ENCODE data around the gene IKZF4. TPM values are rescaled to one million over a fixed set of nuclear protein-coding genes. Genes with fewer than 3 reads are reported as not detected.
A peak's percentile ranks its signal among the peaks of the same experiment; 100 is the strongest.

The IKZF4 gene
- total RNA-seq, 2 donors from 2014 or later = 4.5 to 7.6 TPM

DNA sequence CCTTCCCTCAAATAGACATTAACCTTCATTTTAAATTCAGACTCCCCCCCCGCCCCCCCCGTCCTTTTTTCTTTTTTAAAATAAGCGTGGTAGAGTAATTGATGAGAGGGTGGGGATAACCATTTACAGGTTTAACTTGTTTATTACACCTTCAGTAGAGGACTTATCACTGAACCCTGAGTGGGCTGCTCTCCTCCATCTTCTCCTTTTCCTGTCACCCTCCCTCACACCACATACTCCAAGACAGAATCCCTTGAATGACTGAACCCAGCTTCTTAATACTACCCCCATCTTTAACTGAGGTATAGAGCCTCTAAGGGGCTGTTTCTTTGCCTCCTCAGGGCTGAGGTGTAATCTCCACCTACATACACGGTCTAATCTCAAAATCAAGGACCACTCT lies 3.7 kb upstream of the IKZF4 start:
- H3K27me3 ChIP-seq (replicated peaks; ENCODE audit: insufficient read depth) = no peaks in the 10 kb centered on the region
- ATAC-seq (ENCODE audit: insufficient number of reproducible peaks, low FRiP score, low read depth) = no peak
- H3K9me3 ChIP-seq = no peaks in the 10 kb centered on the region
- TF ChIP-seq, protein P1, sequence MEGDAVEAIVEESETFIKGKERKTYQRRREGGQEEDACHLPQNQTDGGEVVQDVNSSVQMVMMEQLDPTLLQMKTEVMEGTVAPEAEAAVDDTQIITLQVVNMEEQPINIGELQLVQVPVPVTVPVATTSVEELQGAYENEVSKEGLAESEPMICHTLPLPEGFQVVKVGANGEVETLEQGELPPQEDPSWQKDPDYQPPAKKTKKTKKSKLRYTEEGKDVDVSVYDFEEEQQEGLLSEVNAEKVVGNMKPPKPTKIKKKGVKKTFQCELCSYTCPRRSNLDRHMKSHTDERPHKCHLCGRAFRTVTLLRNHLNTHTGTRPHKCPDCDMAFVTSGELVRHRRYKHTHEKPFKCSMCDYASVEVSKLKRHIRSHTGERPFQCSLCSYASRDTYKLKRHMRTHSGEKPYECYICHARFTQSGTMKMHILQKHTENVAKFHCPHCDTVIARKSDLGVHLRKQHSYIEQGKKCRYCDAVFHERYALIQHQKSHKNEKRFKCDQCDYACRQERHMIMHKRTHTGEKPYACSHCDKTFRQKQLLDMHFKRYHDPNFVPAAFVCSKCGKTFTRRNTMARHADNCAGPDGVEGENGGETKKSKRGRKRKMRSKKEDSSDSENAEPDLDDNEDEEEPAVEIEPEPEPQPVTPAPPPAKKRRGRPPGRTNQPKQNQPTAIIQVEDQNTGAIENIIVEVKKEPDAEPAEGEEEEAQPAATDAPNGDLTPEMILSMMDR (IDR thresholded peaks at IDR 0.05) = no peak
- H3K27ac ChIP-seq = no peak overlapping the region
- peaks cover 11 to 21% of the 10 kb centered on the region in 2 donors for H3K4me1 ChIP-seq (ENCODE audit: control insufficient read depth in 1 of 2, low read depth in 2 of 2)
- no peak for DNase-seq (ENCODE audit: low spot score)
- no peak overlapping the region for H3K4me3 ChIP-seq
- peaks cover 9% of the 10 kb centered on the region for H3K36me3 ChIP-seq

DNA sequence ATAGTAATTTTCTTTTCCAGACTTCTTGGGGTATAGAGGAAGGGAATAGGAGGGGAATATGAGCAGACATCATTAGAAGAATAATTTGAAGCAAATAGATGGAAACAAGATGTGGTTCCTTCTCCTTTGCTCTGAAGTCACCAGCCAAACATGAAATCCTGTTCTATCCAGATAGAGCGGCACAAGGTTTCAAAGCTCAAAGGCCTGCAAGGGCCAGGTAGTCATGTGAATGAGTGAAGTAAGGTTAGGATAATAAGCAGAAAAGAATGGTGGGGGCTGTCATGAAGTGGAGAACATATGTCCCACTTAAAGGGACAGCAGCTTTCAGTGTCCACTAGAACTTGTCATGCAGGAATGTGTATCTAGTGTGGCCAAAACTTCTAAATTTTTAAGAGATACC lies 2.5 kb upstream of the IKZF4 start:
- peaks cover 12 to 23% of the 10 kb centered on the region in 2 donors for H3K4me1 ChIP-seq (ENCODE audit: control insufficient read depth in 1 of 2, low read depth in 2 of 2)
- no peak overlapping the region for H3K27ac ChIP-seq
- ATAC-seq (ENCODE audit: insufficient number of reproducible peaks, low FRiP score, low read depth) (no peak), DNase-seq (ENCODE audit: low spot score) (no peak)
- H3K4me3 ChIP-seq = no peak overlapping the region
- TF ChIP-seq, protein P1 (IDR thresholded peaks at IDR 0.05) = no peak
- H3K9me3 ChIP-seq = no peaks in the 10 kb centered on the region
- H3K27me3 ChIP-seq (replicated peaks; ENCODE audit: insufficient read depth) = no peaks in the 10 kb centered on the region
- H3K36me3 ChIP-seq = peaks cover 9% of the 10 kb centered on the region

DNA sequence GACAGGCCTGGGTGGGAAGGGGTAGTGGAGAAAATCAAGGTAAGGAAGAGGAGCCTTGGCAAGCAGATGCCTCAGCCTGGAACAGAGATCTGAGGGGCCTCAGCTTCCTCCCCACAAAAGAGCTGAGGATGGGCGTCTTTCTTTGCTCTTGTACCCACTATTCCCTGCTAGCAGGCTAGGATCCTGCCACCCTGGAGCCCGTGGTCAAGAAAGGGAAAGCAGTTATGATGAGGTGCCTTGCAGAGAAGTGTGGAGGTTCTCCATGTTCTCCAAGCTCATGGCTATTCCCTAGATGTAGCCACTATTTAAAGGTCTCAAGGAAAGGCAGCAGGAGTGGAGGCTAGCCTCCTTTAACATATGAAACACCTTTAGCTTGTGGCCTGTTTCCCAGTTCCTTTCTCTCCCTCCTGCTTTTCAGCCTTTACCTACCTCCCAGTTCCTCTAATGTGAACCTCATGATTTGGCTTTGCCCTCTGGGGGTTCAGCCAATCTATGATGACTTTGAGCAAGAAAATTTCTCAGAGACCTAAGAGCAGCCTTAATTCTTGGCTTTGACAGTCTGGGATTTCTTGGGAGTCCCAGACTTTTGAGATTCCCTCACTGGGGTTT lies 1.1 kb downstream of the IKZF4 start:
- Histone ChIP-seq H3K4me1 (ENCODE audit: control insufficient read depth in 1 of 2, low read depth in 2 of 2) (peaks cover 12 to 23% of the 10 kb centered on the region in 2 donors), H3K27ac (peak overlapping the region; percentile 34 to 43), H3K9me3 (no peaks in the 10 kb centered on the region), H3K4me3 (peak overlapping the region; percentile 66), H3K27me3 (replicated peaks; ENCODE audit: insufficient read depth) (no peaks in the 10 kb centered on the region), H3K36me3 (peaks cover 12% of the 10 kb centered on the region)
- ATAC-seq (ENCODE audit: insufficient number of reproducible peaks, low FRiP score, low read depth) (no peak), DNase-seq (ENCODE audit: low spot score) (no peak)
- TF ChIP-seq, protein P1 (IDR thresholded peaks at IDR 0.05) = no peak

DNA sequence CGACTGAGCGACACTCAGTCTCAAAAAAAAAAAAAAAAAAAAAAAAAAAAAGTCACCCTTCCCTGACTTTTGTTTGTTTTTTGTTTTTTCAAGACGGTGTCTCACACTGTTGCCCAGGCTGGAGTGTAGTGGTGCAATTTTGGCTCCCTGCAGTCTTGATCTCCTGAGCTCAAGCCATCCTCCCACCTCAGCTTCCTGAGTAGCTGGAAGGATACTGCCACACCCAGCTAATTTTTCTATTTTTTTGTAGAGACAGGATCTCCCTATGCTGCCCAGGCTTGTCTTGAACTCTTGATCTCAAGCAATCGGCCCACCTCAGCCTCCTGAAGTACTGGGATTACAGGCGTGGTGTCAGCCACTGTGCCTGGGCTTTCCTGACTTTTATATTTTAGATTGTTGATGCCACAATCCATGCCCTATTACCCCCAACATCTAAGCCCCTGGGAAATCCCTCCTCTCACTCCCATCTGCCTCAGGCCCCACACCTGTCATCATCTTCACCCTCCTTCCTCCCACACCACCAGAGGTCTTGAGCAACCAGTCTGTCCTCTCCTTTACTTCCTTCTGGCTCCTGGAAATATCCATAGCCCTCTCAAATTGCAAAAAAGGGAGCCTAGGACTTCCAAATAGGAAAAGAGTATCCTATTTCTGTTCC lies 7.8 kb downstream of the IKZF4 start:
- Histone ChIP-seq H3K4me1 (ENCODE audit: control insufficient read depth in 1 of 2, low read depth in 2 of 2) (no peaks in the 10 kb centered on the region), H3K36me3 (peaks cover 14% of the 10 kb centered on the region), H3K9me3 (no peaks in the 10 kb centered on the region), H3K27ac (no peak overlapping the region), H3K4me3 (no peak overlapping the region), H3K27me3 (replicated peaks; ENCODE audit: insufficient read depth) (no peaks in the 10 kb centered on the region)
- no peak for ATAC-seq (ENCODE audit: insufficient number of reproducible peaks, low FRiP score, low read depth)
- DNase-seq (ENCODE audit: low spot score) = no peak
- TF ChIP-seq, protein P1 (IDR thresholded peaks at IDR 0.05) = no peak

DNA sequence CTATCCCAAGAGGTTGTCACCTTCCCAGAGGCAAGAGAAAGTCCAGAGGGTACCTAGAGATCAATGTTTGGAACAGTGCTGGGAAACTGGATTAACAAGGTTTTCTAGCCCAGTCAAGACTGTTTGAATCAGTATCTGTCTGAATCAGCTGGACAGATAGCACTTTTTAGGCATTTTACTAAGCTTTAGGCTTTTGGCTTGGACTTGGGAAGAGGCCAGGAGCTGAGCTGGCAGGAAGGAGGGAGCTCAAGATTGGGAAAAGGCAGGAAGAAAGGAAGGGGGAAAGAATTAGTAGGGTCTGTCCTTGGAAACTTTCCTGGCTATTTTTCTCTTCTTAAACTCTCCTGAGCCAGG lies 8.3 kb downstream of the IKZF4 start:
- DNase-seq (ENCODE audit: low spot score) (no peak), ATAC-seq (ENCODE audit: insufficient number of reproducible peaks, low FRiP score, low read depth) (no peak)
- Histone ChIP-seq H3K27me3 (replicated peaks; ENCODE audit: insufficient read depth) (no peaks in the 10 kb centered on the region), H3K9me3 (no peaks in the 10 kb centered on the region), H3K27ac (no peak overlapping the region), H3K4me1 (ENCODE audit: control insufficient read depth in 1 of 2, low read depth in 2 of 2) (no peaks in the 10 kb centered on the region), H3K36me3 (peaks cover 14% of the 10 kb centered on the region), H3K4me3 (no peak overlapping the region)
- TF ChIP-seq, protein P1 (IDR thresholded peaks at IDR 0.05) = no peak

All from thoracic aorta (tissue), 2 donors.